ENCODE measurements around the gene PLEKHM3. TPM values are rescaled to one million over a fixed set of nuclear protein-coding genes. Genes with fewer than 3 reads are reported as not detected.
A peak's percentile ranks its signal among the peaks of the same experiment; 100 is the strongest.

Gene PLEKHM3
- total and polyA plus RNA-seq, 4 donors, result 3.0 to 18.3 (median 5.5) TPM

DNA sequence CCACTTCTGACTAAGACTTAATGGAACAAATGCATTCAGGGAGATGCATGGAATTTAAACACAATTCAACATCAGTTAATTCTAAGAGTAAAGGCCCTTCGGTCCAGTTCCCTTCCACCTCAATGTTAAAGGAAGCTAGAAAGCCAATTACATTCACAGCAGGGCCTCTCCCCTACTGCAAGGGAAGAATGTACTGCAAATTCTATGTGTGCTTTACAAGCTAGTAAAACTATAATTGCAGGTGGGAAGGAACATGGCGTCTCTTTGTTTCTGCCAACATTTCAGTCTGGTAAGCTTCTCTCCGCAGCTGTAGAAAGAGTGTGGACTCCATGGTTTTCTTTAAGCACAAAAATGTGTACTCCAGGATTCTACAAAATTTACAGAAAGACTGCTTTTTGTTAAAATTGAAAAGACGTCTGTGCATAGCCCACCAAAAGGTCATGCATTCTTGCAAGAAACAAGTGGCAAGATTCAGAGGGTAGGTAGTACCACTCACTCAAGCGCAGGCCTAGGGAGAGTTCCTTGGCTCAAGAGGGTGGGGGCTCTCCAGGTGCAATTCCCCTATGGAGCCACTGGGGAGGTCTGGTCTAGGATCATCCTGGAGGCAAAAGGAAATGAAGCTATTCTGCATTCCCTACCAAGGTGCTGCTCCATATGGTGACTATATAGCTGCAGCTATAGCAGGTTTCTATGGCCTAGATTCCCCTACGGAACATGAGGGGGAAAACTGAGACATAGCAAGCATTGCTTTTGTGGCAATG, 128.6 kb downstream of the PLEKHM3 start:
- WGBS, result 92% methylated on average over 6 of the region's 6 CpGs

GRCh38 chr2:207895274-207895860, 130.0 kb downstream of the PLEKHM3 start:
- no peaks in the 10 kb centered on the region for H3K36me3 ChIP-seq (ENCODE audit: control insufficient read depth in 4 of 4, insufficient read depth in 3 of 4, low read depth in 1 of 4, low read length in 3 of 4)
- peaks cover 10 to 39% (median 32%) of the 10 kb centered on the region in 4 donors for H3K4me1 ChIP-seq (ENCODE audit: control insufficient read depth in 4 of 4, insufficient read depth in 4 of 4, low read length in 3 of 4)
- H3K9ac ChIP-seq (ENCODE audit: low read depth in 1 of 2, low read length in 2 of 2), result peak overlapping the region in 1 of 2 donors; percentile 48
- no peak overlapping the region for H3K4me3 ChIP-seq (ENCODE audit: low read depth in 1 of 3, low read length in 3 of 3)
- no peaks in the 10 kb centered on the region for H3K9me3 ChIP-seq (ENCODE audit: control insufficient read depth in 4 of 4, low read length in 3 of 4)
- no peaks in the 10 kb centered on the region for H3K27me3 ChIP-seq (ENCODE audit: control insufficient read depth in 4 of 4, insufficient read depth in 4 of 4, low read length in 3 of 4)
- no peak for DNase-seq (ENCODE audit: low spot score)
- H3K27ac ChIP-seq (ENCODE audit: low read depth in 1 of 2, low read length in 2 of 2), result peak overlapping the region; percentile 22 to 65
- WGBS, result 34% methylated on average over 5 of the region's 5 CpGs
- TF ChIP-seq GABPA (IDR thresholded peaks at IDR 0.05 in 1 of 2, conservative IDR thresholded peaks at IDR 0.05 in 1 of 2) (no peak), SP1 (IDR thresholded peaks at IDR 0.05) (peak; percentile 9), RXRA (IDR thresholded peaks at IDR 0.05) (peak; percentile 23 to 24), NR2F2 (IDR thresholded peaks at IDR 0.05) (no peak), CTCF (IDR thresholded peaks at IDR 0.05; ENCODE audit: low read depth, low read length, missing input control) (peak; percentile 25), HNF4A (conservative IDR thresholded peaks at IDR 0.05) (peak in 1 of 2 donors; percentile 36), ZBTB33 (IDR thresholded peaks at IDR 0.05) (no peak)
- TF ChIP-seq, protein P1, sequence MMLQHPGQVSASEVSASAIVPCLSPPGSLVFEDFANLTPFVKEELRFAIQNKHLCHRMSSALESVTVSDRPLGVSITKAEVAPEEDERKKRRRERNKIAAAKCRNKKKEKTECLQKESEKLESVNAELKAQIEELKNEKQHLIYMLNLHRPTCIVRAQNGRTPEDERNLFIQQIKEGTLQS (IDR thresholded peaks at IDR 0.05), result no peak

More for the DNA sequence above, 128.6 kb downstream of the PLEKHM3 start:
- H3K27me3 ChIP-seq (ENCODE audit: control insufficient read depth in 4 of 4, insufficient read depth in 4 of 4, low read length in 3 of 4), result no peaks in the 10 kb centered on the region
- no peak overlapping the region for H3K4me3 ChIP-seq (ENCODE audit: low read depth in 1 of 3, low read length in 3 of 3)
- no peaks in the 10 kb centered on the region for H3K36me3 ChIP-seq (ENCODE audit: control insufficient read depth in 4 of 4, insufficient read depth in 3 of 4, low read depth in 1 of 4, low read length in 3 of 4)
- peaks cover 10 to 39% (median 32%) of the 10 kb centered on the region in 4 donors for H3K4me1 ChIP-seq (ENCODE audit: control insufficient read depth in 4 of 4, insufficient read depth in 4 of 4, low read length in 3 of 4)
- no peaks in the 10 kb centered on the region for H3K9me3 ChIP-seq (ENCODE audit: control insufficient read depth in 4 of 4, low read length in 3 of 4)
- no peak overlapping the region for H3K9ac ChIP-seq (ENCODE audit: low read depth in 1 of 2, low read length in 2 of 2)
- TF ChIP-seq CTCF (IDR thresholded peaks at IDR 0.05; ENCODE audit: low read depth, low read length, missing input control) (peak; percentile 20), TAF1 (conservative IDR thresholded peaks at IDR 0.05) (no peak), REST (IDR thresholded peaks at IDR 0.05) (no peak), RXRA (IDR thresholded peaks at IDR 0.05) (no peak), MAX (IDR thresholded peaks at IDR 0.05) (no peak), RAD21 (IDR thresholded peaks at IDR 0.05) (peak in 1 of 2 donors; percentile 37)
- peak overlapping the region; percentile 75 to 84 for H3K27ac ChIP-seq (ENCODE audit: low read depth in 1 of 2, low read length in 2 of 2)
- DNase-seq (ENCODE audit: low spot score), result no peak

Data from liver (tissue), 9 donors.